Breast epithelium (tissue), 4 donors: ENCODE data around the gene AGAP1. TPM values are rescaled to one million over a fixed set of nuclear protein-coding genes. Genes with fewer than 3 reads are reported as not detected.

Source experiments
- DNase-seq, 2 donors: peaks; one replicate each; pipeline ENCODE4 v3.0.0-alpha.2; 2019; ENCODE audit warnings: low spot score in 2 of 2
- H3K27ac ChIP-seq, 2 donors: fragments of 200-600 bp; sonication (generic) in 1 of 2; one replicate each; pipeline ENCODE4 v1.5.1; 2016 to 2019; ENCODE audit warnings: mild to moderate bottlenecking in 1 of 2
- H3K27me3 ChIP-seq, 2 donors: fragments of 200-600 bp; sonication (generic) in 1 of 2; one replicate each; pipeline versions ENCODE4 v1.5.1 to v1.6.0; 2017 to 2019; ENCODE audit warnings: control low read depth in 1 of 2, mild to moderate bottlenecking in 1 of 2
- H3K36me3 ChIP-seq: fragments of 200-600 bp; one replicate; pipeline ENCODE4 v1.5.1; 2019
- H3K4me1 ChIP-seq, 2 donors: fragments of 200-600 bp; sonication (generic); one replicate each; pipeline ENCODE4 v1.5.1; 2016 to 2019; ENCODE audit warnings: control low read depth in 1 of 2
- H3K4me3 ChIP-seq, 3 donors: fragments of 200-600 bp; sonication (generic); 1 replicate in 2 of 3; 2 replicates in 1 of 3; pipeline ENCODE4 v1.5.1; 2016 to 2019; ENCODE audit warnings: mild to moderate bottlenecking in 3 of 3, moderate library complexity in 2 of 3
- H3K9me3 ChIP-seq, 2 donors: fragments of 200-600 bp; sonication (generic) in 1 of 2; one replicate each; pipeline ENCODE4 v1.5.1; 2016 to 2019; ENCODE audit warnings: control low read depth in 1 of 2
- CTCF ChIP-seq, 3 donors: fragments of 450-650 bp; IDR thresholded peaks; one replicate each; pipeline ENCODE4 v1.5.1; 2016 to 2017; ENCODE audit warnings: antibody characterized with exemption in 3 of 3, mild to moderate bottlenecking in 3 of 3, moderate library complexity in 3 of 3
- POLR2A ChIP-seq: fragments of 450-650 bp; IDR thresholded peaks from one replicate; pipeline ENCODE4 v1.6.1; 2016; ENCODE audit warnings: antibody characterized with exemption, mild to moderate bottlenecking, moderate library complexity
- POLR2AphosphoS5 ChIP-seq, 3 donors: sonication (generic); formaldehyde crosslinking; IDR thresholded peaks; one replicate each; pipeline ENCODE4 v1.6.1; 2017; ENCODE audit warnings: antibody characterized with exemption in 3 of 3
- intact Hi-C: fragments of 100-400 bp; cut with DNase I; formaldehyde crosslinking; loops from one replicate; pipeline ENCODE4 v1.15.1; 2023; ENCODE audit warnings: low total_unique reads
- total RNA-seq, 3 donors: library from RNA; depleted of rRNA; stranded (reverse); fragments of >200 nt; gene quantifications; one replicate each; pipeline ENCODE4 v1.1.0, GENCODE V29; 2016

Gene AGAP1
- total RNA-seq, 3 donors from 2014 or later = 19.7 to 27.1 (median 25.9) TPM

- no peaks in the 10 kb centered on the region for H3K36me3 ChIP-seq
- H3K4me1 ChIP-seq = no peaks in the 10 kb centered on the region
- no peaks in the 10 kb centered on the region for H3K27me3 ChIP-seq
- H3K9me3 ChIP-seq = no peaks in the 10 kb centered on the region
- DNase-seq = no peak
- TF ChIP-seq POLR2AphosphoS5 (IDR thresholded peaks at IDR 0.05) (no peak), CTCF (IDR thresholded peaks at IDR 0.05) (no peak), POLR2A (no peak)
- no peak overlapping the region for H3K27ac ChIP-seq
- no peak overlapping the region for H3K4me3 ChIP-seq
- intact Hi-C loops = no loop called here
These were observed 26.9 kb downstream of the AGAP1 start for GRCh38 chr2:235520787-235521186.

GRCh38 chr2:235521844-235522243 lies 28.0 kb downstream of the AGAP1 start:
- DNase-seq = no peak
- Histone ChIP-seq H3K27ac (peak overlapping the region; percentile 36 to 40), H3K9me3 (no peaks in the 10 kb centered on the region), H3K4me3 (no peak overlapping the region), H3K27me3 (no peaks in the 10 kb centered on the region), H3K36me3 (no peaks in the 10 kb centered on the region), H3K4me1 (no peaks in the 10 kb centered on the region)
- TF ChIP-seq POLR2AphosphoS5 (IDR thresholded peaks at IDR 0.05) (no peak), CTCF (IDR thresholded peaks at IDR 0.05) (no peak)
- intact Hi-C loops = no loop called here

GRCh38 chr2:235523021-235523420 lies 29.2 kb downstream of the AGAP1 start:
- Histone ChIP-seq H3K27me3 (no peaks in the 10 kb centered on the region), H3K36me3 (no peaks in the 10 kb centered on the region), H3K4me3 (no peak overlapping the region), H3K27ac (no peak overlapping the region), H3K4me1 (no peaks in the 10 kb centered on the region), H3K9me3 (no peaks in the 10 kb centered on the region)
- TF ChIP-seq POLR2AphosphoS5 (IDR thresholded peaks at IDR 0.05) (no peak), POLR2A (no peak), CTCF (IDR thresholded peaks at IDR 0.05) (no peak)
- intact Hi-C loops = no loop called here
- DNase-seq = no peak

GRCh38 chr2:235523486-235524150 lies 29.8 kb downstream of the AGAP1 start:
- no peaks in the 10 kb centered on the region for H3K36me3 ChIP-seq
- no peaks in the 10 kb centered on the region for H3K27me3 ChIP-seq
- H3K4me1 ChIP-seq = no peaks in the 10 kb centered on the region
- H3K9me3 ChIP-seq = no peaks in the 10 kb centered on the region
- DNase-seq = no peak
- TF ChIP-seq CTCF (IDR thresholded peaks at IDR 0.05) (no peak), POLR2AphosphoS5 (IDR thresholded peaks at IDR 0.05) (no peak), POLR2A (no peak)
- intact Hi-C loops = no loop called here
- no peak overlapping the region for H3K4me3 ChIP-seq
- H3K27ac ChIP-seq = no peak overlapping the region

- Histone ChIP-seq H3K4me3 (no peak overlapping the region), H3K4me1 (no peaks in the 10 kb centered on the region), H3K27me3 (no peaks in the 10 kb centered on the region), H3K27ac (no peak overlapping the region), H3K9me3 (no peaks in the 10 kb centered on the region), H3K36me3 (no peaks in the 10 kb centered on the region)
- DNase-seq = no peak
- TF ChIP-seq POLR2A = no peak
- TF ChIP-seq POLR2AphosphoS5 (IDR thresholded peaks at IDR 0.05) = no peak
- no peak for TF ChIP-seq CTCF (IDR thresholded peaks at IDR 0.05)
- intact Hi-C loops = no loop called here
These were observed 32.3 kb downstream of the AGAP1 start for GRCh38 chr2:235526166-235526565.
